Small intestine (tissue), 7 donors: ENCODE results near the gene PPP1R14C. TPM values are rescaled to one million over a fixed set of nuclear protein-coding genes. Genes with fewer than 3 reads are reported as not detected.

Experiments
- DNase-seq, 2 donors: peaks; one replicate each; pipeline versions ENCODE4 v3.0.0 to v3.0.0-alpha.2; 2013
- FAIRE-seq: peaks from 2 replicates; lab custom pipeline; 2012; peaks lifted over from hg19 to GRCh38; lab: Jason Lieb, UNC
- H3K27ac ChIP-seq, 3 donors: one replicate each; pipeline ENCODE4 v1.5.1; 2013; ENCODE audit warnings: low read length in 2 of 3, mild to moderate bottlenecking in 2 of 3, control low read depth in 1 of 3, inconsistent platforms in 1 of 3, low read depth in 1 of 3, moderate library complexity in 1 of 3
- H3K27me3 ChIP-seq, 3 donors: one replicate each; pipeline ENCODE4 v1.6.1; 2013; ENCODE audit warnings: low read length in 3 of 3, inconsistent platforms in 1 of 3; ENCODE audit not compliant: control insufficient read depth in 3 of 3, insufficient read depth in 3 of 3
- H3K36me3 ChIP-seq, 3 donors: one replicate each; pipeline ENCODE4 v1.6.1; 2013; ENCODE audit warnings: low read length in 3 of 3, inconsistent platforms in 1 of 3, low read depth in 1 of 3, mild to moderate bottlenecking in 1 of 3, moderate library complexity in 1 of 3; ENCODE audit not compliant: control insufficient read depth in 3 of 3, insufficient read depth in 2 of 3
- H3K4me1 ChIP-seq, 3 donors: one replicate each; pipeline ENCODE4 v1.6.1; 2013; ENCODE audit warnings: low read length in 2 of 3, inconsistent platforms in 1 of 3, low read depth in 1 of 3, mild to moderate bottlenecking in 1 of 3, moderate library complexity in 1 of 3; ENCODE audit not compliant: control insufficient read depth in 3 of 3, insufficient read depth in 2 of 3
- H3K4me3 ChIP-seq, 3 donors: one replicate each; pipeline ENCODE4 v1.5.1; 2013; ENCODE audit warnings: low read length in 3 of 3, control low read depth in 1 of 3, inconsistent platforms in 1 of 3, low read depth in 1 of 3, mild to moderate bottlenecking in 1 of 3, moderate library complexity in 1 of 3
- H3K9me3 ChIP-seq, 2 donors: one replicate each; pipeline ENCODE4 v1.6.1; 2013; ENCODE audit warnings: low read depth in 1 of 2, low read length in 1 of 2; ENCODE audit not compliant: control insufficient read depth in 2 of 2, insufficient read depth in 1 of 2
- WGBS, 3 donors: extraction: QIAGEN DNeasy Blood & Tissue Kit; methylation state at CpG; one replicate each; pipeline ENCODE4 v1.1.7; 2013; 5-methylcytosine and 5-hydroxymethylcytosine counted together
- polyA plus RNA-seq, 4 donors: library from polyadenylated mRNA; stranded (reverse) in 3 of 4; unstranded in 1 of 4; fragments of 200-250 nt in 3 of 4; fragments of 120-200 nt in 1 of 4; gene quantifications; one replicate each; pipeline versions ENCODE4 v1.2.1 to v1.2.3, GENCODE V29; 2013
- donor health status: healthy with polysubstance abuse.
- donor health status: control.
- donor health status: control.
- donor health status: Bipolar disorder and iron deficiency.
- donor health status: healthy.

PPP1R14C gene
- polyA plus RNA-seq, 4 donors = 2.4 to 14.3 (median 11.5) TPM

DNA sequence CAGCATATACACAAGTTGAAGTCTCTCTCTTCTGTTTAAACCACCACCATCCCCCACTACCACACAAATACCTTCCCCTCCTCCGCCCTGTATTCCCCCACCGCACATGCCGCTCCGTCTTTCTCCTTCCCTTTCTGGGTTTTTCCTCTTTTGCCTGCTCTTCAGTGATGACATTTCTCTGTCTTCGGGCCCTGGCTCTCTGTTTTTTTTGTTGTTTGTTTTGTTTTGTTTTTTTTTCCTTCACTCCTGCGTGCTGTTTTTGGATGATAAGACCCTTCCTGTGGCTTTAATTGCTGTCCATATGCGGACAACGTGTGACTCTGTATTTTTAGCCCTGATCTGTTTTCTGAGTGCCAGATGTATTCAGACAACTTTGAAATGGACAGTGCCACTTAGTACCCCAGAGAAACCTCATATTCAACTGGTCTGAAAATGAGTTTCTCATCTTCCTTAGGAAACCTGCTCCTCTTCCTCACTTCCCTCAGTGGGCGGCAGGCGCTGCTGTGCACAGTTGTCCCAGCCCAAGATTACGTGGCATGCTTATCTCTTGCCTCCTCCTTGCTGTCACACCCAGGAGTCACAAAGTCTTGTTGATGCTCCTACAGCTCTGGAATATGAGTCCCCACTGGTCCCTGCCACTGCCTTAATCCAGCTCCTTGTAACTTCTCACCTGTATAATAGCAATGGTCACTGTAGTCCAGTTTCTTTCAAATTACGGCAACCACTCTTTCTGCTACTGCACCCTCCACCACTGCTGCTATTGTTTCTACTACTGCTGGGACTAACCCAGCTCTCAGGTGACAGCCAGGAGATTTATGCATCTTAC, 8.2 kb downstream of the PPP1R14C start:
- WGBS, 3 donors = 51 to 61% (median 61%) methylated on average over 12 of the region's 12 CpGs
- Histone ChIP-seq H3K4me3 (no peak overlapping the region), H3K4me1 (peaks cover 0 to 18% (median 4%) of the 10 kb centered on the region in 3 donors), H3K36me3 (no peaks in the 10 kb centered on the region), H3K27me3 (peaks cover 0 to 26% (median 4%) of the 10 kb centered on the region in 3 donors), H3K9me3 (no peaks in the 10 kb centered on the region), H3K27ac (no peak overlapping the region)
- DNase-seq (peak in 1 of 2 donors; percentile 62), FAIRE-seq (no peak)

- Histone ChIP-seq H3K27me3 (peaks cover 0 to 17% (median 2%) of the 10 kb centered on the region in 3 donors), H3K4me1 (peaks cover 0 to 18% (median 4%) of the 10 kb centered on the region in 3 donors), H3K36me3 (no peaks in the 10 kb centered on the region), H3K9me3 (no peaks in the 10 kb centered on the region), H3K27ac (peak overlapping the region in 1 of 3 donors; percentile 50), H3K4me3 (no peak overlapping the region)
- peak; percentile 43 to 75 for DNase-seq
- no peak for FAIRE-seq
- 44 to 45% (median 44%) methylated on average over 9 of the region's 9 CpGs for WGBS, 3 donors
Measured at GRCh38 chr6:150152891-150153876, 10.3 kb downstream of the PPP1R14C start.

- peaks cover 0 to 13% (median 2%) of the 10 kb centered on the region in 3 donors for H3K27me3 ChIP-seq
- peaks cover 0 to 18% (median 4%) of the 10 kb centered on the region in 3 donors for H3K4me1 ChIP-seq
- peak overlapping the region in 1 of 3 donors; percentile 9 for H3K4me3 ChIP-seq
- no peak for FAIRE-seq
- DNase-seq = no peak
- WGBS, 3 donors = 58 to 89% (median 66%) methylated on average over 6 of the region's 6 CpGs
- H3K36me3 ChIP-seq = no peaks in the 10 kb centered on the region
- no peak overlapping the region for H3K27ac ChIP-seq
- no peaks in the 10 kb centered on the region for H3K9me3 ChIP-seq
Measured at GRCh38 chr6:150153905-150154492, 11.2 kb downstream of the PPP1R14C start.

DNA sequence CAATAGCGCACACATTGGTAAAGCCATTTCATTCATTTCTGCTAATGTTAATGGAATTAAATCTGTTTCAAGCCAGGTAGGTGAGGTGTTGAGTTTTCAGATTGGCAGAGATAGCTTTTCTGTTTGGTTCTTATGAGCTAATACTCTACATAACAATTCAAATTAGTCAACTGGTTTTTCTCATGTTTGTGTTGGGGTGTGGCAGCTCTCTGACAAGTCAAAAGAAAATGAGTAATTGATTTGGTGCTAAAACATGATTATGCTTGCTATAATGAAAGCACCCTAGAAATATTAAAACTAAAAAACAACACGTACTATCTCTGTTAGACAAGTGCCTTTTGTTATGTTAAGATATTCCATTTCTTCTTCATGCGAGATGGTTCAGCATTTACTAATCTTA, 13.6 kb downstream of the PPP1R14C start:
- peaks cover 0 to 15% (median under 1%) of the 10 kb centered on the region in 3 donors for H3K4me1 ChIP-seq
- no peak overlapping the region for H3K27ac ChIP-seq
- FAIRE-seq (no peak), DNase-seq (no peak)
- H3K9me3 ChIP-seq = no peaks in the 10 kb centered on the region
- no peak overlapping the region for H3K4me3 ChIP-seq
- no peaks in the 10 kb centered on the region for H3K36me3 ChIP-seq
- peaks cover under 1 to 4% (median 3%) of the 10 kb centered on the region in 3 donors for H3K27me3 ChIP-seq
- WGBS, 3 donors = 87 to 98% (median 94%) methylated on average over 3 of the region's 3 CpGs

DNA sequence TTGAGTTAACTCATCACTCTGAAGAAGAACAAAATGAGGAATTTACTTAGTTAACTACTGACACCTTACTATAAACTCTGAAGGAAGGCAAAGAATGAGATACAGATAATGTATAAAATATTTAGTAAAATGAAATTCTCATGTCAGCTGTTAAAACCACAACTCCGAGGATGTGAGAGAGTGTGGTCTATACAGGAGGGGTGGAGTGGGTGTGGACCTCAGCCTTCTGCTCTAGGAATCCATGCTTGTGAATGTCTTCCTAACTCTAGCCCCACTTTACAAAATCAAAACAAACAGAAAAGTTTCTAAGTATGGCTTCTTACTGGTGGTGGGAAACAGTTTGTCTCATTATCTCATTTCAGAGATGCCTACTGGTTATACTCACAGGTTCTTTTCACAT, 14.2 kb downstream of the PPP1R14C start:
- DNase-seq = no peak
- WGBS, 3 donors = 52 to 88% (median 68%) methylated on average over 1 of the region's 1 CpG
- Histone ChIP-seq H3K27ac (no peak overlapping the region), H3K36me3 (no peaks in the 10 kb centered on the region), H3K9me3 (no peaks in the 10 kb centered on the region), H3K4me3 (no peak overlapping the region), H3K4me1 (peaks cover 0 to 14% (median 0%) of the 10 kb centered on the region in 3 donors), H3K27me3 (peaks cover 0 to 4% (median 3%) of the 10 kb centered on the region in 3 donors)
- no peak for FAIRE-seq

DNA sequence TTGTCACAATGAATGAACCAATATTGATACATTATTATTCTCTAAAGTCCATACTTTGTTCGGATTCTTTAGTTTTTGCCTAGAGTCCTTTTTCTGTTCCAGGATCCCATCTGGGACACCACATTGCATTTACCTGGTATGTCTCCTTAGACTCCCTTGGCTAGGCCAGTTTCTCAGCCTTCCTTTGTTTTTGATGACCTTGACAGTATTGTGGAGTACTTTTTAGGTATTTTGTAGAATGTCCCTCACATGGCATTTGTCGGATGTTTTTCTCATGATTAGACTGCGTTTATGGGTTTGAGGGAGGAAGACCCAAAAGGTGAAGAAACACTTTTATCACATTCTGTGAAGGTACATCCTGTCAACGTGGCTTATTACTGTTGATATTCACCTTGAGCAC, 16.9 kb downstream of the PPP1R14C start:
- WGBS, 3 donors = 76 to 90% (median 88%) methylated on average over 4 of the region's 4 CpGs
- Histone ChIP-seq H3K4me1 (no peaks in the 10 kb centered on the region), H3K4me3 (no peak overlapping the region), H3K27me3 (peaks cover 0 to 4% (median 3%) of the 10 kb centered on the region in 3 donors), H3K9me3 (no peaks in the 10 kb centered on the region), H3K27ac (no peak overlapping the region), H3K36me3 (no peaks in the 10 kb centered on the region)
- no peak for FAIRE-seq
- no peak for DNase-seq

DNA sequence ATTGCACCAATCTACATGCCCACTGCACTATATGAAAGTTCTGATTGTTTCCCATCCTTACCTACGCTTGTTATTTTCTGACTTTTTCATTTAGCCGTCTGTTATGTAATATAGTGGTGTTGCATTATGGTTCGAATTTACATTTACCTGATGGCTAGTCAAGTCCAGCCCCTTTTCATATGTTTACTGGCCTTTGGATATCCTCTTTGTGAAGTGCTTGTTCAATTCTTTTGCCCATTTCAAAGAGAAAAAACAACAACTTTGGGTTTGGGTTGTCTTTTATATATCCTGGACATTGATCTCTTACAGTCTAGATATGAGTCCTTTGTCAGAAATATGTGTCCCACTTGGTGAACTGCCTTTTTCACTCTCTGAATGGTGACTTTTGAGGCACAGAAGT, 21.1 kb downstream of the PPP1R14C start:
- H3K4me1 ChIP-seq = no peaks in the 10 kb centered on the region
- WGBS, 3 donors = 95 to 97% (median 95%) methylated on average over 3 of the region's 3 CpGs
- DNase-seq (no peak), FAIRE-seq (no peak)
- H3K27ac ChIP-seq = no peak overlapping the region
- no peaks in the 10 kb centered on the region for H3K9me3 ChIP-seq
- H3K27me3 ChIP-seq = peaks cover 0 to 3% (median 2%) of the 10 kb centered on the region in 3 donors
- H3K4me3 ChIP-seq = no peak overlapping the region
- H3K36me3 ChIP-seq = no peaks in the 10 kb centered on the region
